Sigmoid colon (tissue), 3 donors: ENCODE data around the gene AFAP1.

Source experiments
- CTCF ChIP-seq, 4 experiments: fragments of 450-650 bp in 3 of 4; fragments of 200-600 bp in 1 of 4; IDR thresholded peaks; one replicate each; pipeline ENCODE4 v1.5.1; 2016 to 2019; ENCODE audit warnings: antibody characterized with exemption in 4 of 4, mild to moderate bottlenecking in 3 of 4, moderate library complexity in 2 of 4
- POLR2A ChIP-seq, 2 donors: fragments of 450-650 bp; IDR thresholded peaks; one replicate each; pipeline ENCODE4 v1.6.1; 2016; ENCODE audit warnings: antibody characterized with exemption in 2 of 2, mild to moderate bottlenecking in 2 of 2, moderate library complexity in 2 of 2

- TF ChIP-seq POLR2A (IDR thresholded peaks at IDR 0.05) = no peak
- TF ChIP-seq CTCF (IDR thresholded peaks at IDR 0.05) = no peak
Observed at GRCh38 chr4:7962609-7963508, 23.2 kb upstream of the AFAP1 start.
